Stimulated activated CD8-positive, alpha-beta memory T cell treated with anti-CD3 and anti-CD28 coated beads, Interleukin-2, amount 100 ng/mL, for 48 hours (primary cell): Measurements from ENCODE around the gene PLCG1.

Source experiments
- DNase-seq, 2 donors: peaks; one replicate each; pipeline ENCODE4 v3.0.0-alpha.2; 2020; ENCODE audit warnings: low read depth in 2 of 2

PLCG1 gene

DNA sequence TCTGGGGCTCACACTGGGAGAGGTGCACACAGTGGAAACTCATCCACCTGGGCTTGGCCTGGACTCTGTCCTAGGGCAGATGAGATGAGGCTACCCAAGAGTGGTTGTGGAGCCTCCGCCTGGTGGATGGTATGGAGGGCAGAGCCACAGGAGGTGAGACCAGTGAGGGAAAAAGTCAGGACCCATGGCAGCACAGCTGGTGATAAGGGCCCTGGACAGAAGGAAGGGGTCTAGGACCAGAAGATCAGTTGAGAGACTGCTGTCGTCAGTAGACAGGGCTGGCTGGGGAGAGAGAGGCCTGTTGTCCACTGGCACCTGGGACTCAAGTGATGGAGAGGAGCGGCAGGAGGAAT is 29.8 kb downstream of the PLCG1 start:
- no peak for DNase-seq

DNA sequence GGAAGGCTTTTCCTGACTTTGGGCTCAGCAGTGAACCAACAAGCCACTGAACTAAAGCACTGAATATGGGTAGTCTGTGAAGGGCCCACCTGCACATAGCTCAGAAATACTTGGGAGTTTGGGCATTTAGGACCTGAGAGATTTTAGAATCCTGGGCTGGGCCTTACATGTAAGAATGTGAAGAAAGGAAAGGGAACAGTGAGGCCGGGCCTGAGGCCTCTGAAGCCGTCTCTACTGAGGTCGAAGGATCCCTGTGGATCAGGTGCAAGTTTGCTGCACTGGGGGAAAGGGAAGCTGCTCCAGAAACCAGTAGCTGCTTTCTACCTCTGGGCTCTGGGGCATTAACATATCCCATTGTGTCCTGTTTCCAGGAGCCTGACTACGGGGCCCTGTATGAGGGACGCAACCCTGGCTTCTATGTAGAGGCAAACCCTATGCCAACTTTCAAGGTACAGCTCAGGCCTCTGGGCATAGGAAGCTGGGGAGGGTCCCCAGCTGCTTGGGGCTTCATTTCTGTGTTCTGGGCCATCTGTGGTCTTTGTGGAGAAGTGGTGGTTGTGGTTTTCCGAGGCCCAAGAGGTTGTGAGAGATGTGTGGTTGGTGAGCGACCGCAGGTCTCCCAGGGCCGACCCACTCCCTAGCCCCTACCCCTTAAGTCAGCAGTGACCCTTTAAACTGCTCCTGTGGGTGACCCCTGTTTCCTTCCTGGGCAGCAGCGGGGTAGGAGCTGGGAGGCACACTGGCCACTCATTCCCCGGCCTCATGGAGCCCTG is 30.3 kb downstream of the PLCG1 start:
- no peak for DNase-seq

DNA sequence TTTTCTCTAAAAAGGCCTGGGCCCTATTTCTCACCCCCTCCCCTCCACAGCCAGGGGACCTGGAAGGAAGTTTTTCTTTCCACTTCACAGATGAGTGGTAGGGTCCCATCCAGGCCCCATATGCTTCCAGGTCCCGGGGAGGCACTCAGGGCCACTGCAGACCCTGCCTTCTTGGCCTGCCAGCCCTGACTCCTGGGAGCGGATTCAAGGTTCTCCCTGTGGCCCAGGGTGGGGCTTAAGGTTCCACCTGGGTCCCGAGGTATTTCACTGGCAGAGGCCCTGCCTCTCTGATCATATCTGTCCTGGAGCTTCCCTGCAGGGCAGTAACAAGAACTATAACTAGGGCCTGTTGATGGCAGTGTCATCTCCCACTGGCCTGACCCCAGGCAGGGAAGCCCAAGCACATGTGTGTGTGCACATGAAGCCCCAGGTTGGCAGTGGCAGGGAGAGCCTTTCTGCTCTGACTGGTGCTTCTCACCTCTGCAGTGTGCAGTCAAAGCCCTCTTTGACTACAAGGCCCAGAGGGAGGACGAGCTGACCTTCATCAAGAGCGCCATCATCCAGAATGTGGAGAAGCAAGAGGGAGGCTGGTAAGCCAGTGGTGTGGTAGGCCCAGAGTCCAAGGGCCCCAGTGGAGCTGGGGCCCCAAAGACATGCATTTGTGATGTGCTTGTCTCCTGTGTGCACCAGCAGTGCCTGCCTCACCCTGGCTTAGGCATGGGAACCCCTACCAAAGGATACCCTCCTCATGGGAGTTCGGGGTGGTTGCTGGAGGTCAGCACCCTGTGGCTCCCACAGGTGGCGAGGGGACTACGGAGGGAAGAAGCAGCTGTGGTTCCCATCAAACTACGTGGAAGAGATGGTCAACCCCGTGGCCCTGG is 31.2 kb downstream of the PLCG1 start:
- no peak for DNase-seq

DNA sequence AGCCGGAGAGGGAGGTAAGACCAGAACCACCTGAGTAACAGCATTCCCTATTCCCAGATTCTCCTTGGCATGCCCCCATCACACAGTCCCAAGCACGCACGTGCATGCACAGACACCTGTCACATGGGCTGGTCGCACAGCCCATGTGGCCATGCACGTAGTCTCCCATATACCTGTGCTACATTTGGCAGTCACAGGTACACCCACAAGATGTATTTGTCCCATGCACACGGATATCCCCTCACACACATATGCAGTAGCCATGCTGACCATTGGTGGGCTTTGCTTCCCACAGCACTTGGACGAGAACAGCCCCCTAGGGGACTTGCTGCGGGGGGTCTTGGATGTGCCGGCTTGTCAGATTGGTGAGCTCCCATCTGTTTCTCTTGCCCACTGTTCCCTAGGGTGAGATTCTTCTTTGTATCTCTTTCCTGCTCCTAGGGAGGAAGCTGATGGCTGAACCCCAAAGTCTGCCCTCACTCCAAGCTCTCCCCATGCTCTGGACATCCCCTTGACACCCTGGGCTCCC is 31.9 kb downstream of the PLCG1 start:
- DNase-seq, result no peak

DNA sequence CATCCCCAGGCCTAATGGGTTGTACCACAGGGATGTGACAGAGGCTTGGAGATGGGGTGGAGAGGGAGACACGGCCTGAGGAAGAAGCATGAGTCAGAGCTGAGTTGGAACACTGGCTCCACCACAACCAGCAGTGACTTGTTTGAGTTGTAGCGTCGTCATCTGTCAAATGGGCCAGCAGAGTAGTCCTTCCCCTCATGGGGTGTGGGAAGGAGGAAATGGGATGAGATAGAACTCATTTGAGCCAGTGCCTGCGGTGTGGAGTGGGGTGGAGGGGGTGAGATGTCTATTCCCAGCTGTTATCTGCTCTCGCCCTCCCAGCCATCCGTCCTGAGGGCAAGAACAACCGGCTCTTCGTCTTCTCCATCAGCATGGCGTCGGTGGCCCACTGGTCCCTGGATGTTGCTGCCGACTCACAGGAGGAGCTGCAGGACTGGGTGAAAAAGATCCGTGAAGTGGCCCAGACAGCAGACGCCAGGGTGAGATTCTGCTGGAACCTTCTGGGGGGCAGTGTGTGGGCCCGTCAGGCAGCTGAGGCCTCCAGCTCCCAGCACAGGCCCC is 32.5 kb downstream of the PLCG1 start:
- DNase-seq, result no peak

DNA sequence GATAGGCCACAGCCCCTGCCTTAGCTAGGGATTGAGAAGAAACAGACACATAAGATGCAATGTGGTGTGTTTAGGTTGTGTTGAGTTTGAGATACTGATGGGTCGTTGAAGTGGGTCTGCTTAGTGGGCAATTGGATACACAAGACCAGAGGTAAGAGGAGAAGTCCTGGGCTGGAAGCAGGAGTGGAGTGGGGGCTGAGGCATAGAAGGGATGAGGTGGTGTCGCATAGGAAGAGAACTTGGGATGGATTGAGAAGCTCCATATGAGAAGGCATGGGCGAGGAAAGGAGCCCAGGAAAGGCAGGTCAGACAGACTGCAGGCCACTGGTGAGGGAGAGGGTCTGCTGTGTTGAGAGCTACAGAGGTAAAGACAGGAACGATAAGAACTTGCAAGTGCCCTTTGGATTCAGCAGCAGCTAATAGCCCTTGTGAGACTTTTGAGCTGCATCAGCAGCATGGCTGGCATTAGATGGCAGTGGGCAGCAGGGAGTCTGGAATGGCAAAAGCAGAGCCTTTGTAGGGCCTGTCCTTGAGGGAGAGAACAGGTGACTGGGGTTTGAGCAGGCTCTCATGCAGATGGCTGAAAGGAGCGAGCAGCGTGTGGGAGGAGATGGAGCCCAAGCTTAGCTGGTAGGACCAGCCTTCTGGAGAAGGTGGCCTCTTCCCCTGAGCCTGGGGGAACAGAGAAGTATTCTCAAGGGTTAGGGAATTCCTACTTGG is 33.2 kb downstream of the PLCG1 start:
- DNase-seq, result no peak

DNA sequence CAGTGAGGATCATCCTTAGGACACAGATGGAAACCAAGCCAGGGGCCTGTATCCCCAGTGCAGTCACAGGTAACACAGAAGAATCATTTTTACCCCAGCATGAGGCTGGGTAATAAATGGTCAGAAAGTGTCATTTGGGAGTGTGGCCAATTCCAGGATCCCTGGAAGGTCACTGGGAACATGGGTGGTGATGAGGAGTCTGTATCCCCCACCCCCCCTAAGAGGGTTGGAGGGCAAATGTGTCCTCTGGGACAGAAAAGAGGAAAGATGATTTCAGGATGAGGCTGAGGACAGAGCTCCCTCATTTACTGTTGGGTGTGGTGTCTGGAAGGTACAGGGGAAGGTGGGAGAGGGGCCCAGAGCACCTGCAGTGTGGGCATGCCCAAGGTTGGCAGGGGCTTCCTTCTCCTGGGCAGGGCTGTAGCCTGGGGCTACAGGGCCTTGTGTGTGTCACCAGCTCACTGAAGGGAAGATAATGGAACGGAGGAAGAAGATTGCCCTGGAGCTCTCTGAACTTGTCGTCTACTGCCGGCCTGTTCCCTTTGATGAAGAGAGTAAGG is 34.5 kb downstream of the PLCG1 start:
- no peak for DNase-seq

DNA sequence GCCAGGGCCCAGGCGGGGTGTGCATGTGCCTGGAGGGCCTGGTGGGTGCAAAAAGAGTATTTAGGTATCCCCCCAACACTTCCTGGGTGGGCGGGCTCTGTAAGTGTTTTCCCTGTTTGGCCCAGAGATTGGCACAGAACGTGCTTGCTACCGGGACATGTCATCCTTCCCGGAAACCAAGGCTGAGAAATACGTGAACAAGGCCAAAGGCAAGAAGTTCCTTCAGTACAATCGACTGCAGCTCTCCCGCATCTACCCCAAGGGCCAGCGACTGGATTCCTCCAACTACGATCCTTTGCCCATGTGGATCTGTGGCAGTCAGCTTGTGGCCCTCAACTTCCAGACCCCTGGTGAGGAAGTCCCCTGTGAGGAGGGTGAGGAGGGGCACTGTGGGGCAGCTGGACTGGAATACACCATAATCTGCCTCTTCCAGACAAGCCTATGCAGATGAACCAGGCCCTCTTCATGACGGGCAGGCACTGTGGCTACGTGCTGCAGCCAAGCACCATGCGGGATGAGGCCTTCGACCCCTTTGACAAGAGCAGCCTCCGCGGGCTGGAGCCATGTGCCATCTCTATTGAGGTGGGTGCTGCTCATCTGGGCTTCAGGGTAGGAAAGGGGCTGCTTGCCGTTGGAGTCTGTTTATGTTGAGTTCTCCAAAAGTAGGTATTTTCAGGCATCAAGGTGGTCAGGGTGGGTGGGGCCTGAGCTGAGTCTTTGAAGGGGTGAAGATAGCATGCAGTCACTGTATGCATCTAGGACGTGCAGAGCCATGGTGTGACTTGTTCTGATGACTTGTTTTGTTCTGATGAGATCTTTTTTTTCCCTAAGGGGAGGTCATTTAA is 35.2 kb downstream of the PLCG1 start:
- no peak for DNase-seq

DNA sequence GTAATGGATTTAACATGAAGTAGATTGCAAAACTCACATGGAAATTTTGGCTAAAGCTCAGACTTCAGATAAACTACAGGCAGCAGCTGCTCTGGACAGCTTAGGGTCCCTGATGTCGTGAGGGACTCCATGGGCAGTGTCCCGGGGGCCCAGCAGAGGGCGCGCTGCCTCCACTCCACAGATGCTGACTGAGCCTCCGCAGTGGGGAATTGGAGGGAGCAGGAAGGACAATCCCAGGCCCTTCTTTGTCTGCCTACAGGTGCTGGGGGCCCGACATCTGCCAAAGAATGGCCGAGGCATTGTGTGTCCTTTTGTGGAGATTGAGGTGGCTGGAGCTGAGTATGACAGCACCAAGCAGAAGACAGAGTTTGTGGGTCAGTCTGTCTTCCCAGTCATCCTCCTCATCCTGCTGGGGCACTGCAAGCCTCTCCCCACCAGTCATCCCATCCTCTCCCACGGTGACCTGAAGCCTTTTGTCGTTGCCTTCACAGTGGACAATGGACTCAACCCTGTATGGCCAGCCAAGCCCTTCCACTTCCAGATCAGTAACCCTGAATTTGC is 35.9 kb downstream of the PLCG1 start:
- peak; percentile 46 to 58 for DNase-seq

DNA sequence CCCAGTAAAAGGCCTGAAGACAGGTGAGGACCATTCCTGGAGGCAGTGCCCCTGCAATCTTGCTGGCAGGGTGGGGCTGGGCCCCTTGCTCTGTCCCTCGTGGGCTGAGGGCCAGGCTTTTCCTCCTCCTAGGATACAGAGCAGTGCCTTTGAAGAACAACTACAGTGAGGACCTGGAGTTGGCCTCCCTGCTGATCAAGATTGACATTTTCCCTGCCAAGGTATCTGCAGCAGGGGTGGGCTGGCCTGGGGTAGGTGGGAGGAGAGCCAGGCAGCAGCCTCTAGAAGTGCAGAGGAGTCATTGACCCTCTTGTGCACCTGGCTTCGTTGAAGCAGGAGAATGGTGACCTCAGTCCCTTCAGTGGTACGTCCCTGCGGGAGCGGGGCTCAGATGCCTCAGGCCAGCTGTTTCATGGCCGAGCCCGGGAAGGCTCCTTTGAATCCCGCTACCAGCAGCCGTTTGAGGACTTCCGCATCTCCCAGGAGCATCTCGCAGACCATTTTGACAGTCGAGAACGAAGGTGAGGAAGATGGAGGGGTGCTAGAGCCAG is 36.5 kb downstream of the PLCG1 start:
- DNase-seq, result no peak

DNA sequence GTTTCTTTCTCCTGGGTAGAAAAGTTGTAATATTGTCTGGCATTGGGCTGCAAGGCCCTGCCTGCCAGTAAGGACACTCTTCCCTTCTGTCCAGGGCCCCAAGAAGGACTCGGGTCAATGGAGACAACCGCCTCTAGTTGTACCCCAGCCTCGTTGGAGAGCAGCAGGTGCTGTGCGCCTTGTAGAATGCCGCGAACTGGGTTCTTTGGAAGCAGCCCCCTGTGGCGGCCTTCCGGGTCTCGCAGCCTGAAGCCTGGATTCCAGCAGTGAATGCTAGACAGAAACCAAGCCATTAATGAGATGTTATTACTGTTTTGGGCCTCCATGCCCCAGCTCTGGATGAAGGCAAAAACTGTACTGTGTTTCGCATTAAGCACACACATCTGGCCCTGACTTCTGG is 37.0 kb downstream of the PLCG1 start:
- no peak for DNase-seq

DNA sequence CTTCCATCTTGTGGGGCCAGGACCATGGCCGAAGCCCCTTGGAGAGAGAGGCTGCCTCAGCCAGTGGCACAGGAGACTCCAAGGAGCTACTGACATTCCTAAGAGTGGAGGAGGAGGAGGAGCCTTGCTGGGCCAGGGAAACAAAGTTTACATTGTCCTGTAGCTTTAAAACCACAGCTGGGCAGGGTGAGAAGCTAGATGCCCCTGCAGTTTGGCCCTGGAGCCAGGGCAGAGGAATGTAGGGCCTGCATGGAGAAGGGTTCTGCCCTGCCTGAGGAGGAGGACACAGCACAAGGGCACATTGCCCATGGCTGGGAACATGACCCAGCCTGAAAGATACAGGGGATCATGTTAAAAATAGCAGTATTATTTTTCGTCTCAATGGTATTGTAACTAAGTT is 37.4 kb downstream of the PLCG1 start:
- DNase-seq, result no peak

DNA sequence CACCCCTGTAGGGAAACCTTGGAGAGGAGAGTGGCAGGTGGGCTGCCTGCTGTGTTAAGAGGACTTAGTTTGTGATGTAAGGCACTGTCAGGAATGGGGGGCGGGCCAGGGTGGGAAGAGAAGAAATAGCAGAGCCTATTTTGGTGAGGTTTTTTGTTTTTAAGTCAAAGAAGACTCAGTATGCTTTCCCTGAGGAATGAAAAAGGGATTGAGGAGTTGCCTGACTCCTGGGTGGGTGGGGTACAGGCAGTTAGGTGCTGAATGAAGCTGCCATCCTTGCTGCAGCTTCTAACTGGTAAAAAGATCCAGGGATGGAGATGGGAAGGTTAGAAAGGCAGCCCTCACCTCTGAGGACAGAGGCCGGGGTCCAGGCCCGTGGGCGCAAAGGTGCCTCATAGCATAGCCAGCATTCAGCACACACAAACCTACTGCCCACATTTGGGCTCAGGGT is 37.9 kb downstream of the PLCG1 start:
- no peak for DNase-seq

DNA sequence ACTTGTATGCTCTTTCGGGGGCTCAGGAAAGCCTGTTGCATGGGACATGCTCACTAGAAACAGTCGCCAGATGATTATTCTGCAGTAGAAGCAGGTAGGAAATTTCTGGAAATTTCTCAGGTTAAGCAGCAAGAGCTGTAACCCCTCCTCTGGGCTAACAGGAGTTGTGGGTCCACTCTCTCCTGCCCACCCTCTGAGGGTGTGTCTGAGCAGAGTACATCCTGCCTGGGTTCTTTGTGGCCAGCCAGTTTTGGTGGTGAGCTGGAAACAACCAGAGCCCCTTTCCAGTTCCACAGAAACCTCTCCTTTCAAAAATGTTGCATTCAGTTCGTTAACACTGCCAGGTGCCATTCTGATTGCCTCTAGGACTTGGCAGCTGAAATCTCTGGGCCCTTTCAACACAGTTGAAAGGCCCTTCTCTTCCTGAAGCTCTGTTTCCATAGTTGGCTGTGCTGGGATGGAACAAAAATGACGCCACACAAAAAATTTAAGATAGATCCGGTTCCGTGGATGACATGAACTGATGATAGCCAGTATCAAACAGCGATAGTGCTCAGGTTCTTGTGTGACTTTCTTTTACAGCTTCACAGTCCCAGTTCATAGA is 38.5 kb downstream of the PLCG1 start:
- DNase-seq, result no peak

DNA sequence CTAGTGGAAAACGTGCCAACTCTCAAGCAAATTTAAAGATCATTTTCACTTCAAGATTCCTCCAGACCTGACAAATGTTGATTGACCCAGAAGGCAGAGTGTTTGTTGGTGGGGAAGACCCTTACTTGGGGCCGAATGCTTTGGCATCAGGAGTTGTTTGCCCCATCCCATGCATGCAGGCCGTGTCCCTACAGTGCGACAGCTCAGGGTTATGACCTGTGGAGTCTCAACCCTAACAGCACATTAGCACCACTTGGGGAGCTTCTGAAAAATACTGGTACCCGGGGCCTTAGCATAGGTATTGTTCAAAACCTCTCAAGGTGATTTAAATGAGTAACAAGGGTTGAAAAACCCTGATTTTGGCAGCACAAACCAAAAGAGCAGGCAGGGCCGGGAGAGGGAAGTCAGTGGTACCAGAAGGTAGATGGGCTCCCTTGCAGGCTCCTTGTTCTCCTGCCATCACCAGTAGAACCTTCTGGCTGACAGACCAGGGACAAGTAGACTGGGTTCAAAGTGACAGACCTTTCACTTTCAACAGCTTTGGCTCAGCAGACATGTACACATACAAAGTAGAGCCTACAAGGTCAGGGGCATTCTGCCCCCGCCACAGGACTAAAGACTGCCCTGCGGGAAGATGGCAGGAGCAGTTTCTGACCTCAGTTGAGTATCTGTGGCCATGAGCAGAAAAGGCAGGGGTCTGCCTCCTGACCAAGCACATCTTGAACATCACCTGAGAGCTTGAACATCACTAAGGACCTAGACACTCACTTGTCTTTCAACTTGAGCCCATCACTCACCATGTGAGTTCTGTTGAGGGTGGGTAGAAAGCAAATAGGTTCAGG is 39.6 kb downstream of the PLCG1 start:
- no peak for DNase-seq

DNA sequence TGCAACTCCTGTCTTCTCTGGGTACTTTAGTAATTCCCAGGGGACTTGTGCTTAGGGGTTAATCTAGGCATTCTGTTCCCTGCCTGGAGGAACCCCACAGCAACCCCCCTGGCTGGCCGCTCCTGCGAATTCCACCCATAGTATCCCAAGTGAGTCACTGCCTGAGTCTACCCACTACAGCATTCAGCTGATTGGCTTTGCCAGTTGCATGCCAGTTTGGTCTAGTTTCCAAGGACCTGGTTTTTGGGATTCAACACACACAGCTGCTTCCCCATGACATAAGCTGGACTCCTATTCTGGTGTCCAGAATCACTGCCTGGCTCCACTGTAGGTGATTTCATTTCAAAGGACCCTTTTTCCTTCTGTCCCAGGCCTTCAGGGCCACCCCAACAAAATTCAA is 40.3 kb downstream of the PLCG1 start:
- no peak for DNase-seq

DNA sequence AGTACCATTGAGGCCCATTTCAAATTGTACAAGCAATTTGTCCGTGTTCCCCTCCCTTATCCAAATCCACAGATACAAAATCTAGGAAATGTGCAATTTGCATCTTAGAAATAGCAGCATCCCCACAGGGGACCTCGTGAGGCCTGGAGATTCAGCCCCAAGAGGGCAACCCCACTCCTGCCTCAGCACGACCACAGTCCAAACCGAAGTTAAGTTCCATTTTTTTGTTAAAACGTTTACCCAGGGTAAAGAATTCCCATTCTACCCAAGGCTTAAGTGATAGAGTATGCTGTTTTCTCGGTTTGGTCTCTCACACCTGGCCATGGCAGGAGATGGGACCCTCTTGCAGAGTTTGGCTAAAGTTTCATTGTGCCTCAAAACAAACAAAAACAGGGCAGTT is 41.2 kb downstream of the PLCG1 start:
- DNase-seq, result no peak

DNA sequence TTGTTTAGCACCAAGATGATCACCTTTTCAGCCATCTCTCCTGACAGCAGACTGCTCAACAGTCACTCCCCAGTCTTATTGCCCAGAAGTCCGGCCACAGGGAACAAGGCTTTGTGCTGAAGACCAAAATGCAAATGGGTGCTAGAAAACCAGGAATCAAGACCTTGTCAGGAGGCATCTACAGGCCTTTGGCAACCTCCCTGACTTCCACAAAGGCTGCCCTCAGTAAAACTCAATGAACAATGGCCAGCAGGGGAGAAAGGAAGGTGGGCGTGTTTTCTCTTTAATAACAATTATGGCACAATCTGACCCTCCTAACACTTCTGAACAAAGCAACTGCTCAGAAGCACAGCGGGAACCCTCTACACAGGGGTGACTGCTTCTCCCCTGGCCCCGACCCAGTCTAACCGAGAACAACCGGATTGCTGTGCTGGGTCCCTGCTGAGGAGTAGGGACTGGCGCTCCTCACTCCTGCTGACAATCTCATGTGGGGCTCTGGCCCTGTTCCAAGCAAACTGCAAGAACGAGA is 41.6 kb downstream of the PLCG1 start:
- DNase-seq, result no peak
